ENCODE measurements around the gene ALAS2.

ALAS2 gene

GRCh38 chrX:55026840-55027239 lies 3.9 kb downstream of the ALAS2 start:
- H3K36me3 ChIP-seq (ENCODE audit: insufficient read depth, low read length), result no peaks in the 10 kb centered on the region
- H3K9ac ChIP-seq (ENCODE audit: low read depth, low read length), result no peak overlapping the region
- H3K9me3 ChIP-seq (ENCODE audit: control insufficient read depth, insufficient read depth, low read length), result no peaks in the 10 kb centered on the region
- H3K4me1 ChIP-seq (ENCODE audit: insufficient read depth, low read length), result 0 out of 2 replicates have a peak, but pooled peaks cover 5% of the 10 kb centered on the region

DNA sequence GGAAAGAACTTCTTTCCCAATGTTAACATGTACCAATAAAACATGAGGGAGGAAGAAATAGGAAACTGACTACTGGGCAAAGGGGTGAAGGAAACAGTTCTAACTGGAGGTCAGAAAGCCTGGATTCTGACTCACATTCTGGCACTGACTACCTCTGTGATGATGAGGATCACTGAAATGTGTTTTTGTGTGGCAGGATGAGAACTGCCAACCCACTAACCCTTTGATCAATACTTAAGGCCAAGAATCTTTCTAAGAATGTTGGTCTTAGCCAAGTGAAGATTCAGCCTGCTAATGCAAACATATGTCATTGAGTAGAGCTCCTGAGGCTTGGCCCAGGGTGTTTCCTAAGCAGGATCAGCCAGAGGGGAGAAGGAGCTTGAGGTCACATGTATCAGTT lies 4.6 kb downstream of the ALAS2 start:
- H3K9ac ChIP-seq (ENCODE audit: low read depth, low read length), result no peak overlapping the region
- H3K36me3 ChIP-seq (ENCODE audit: insufficient read depth, low read length), result no peaks in the 10 kb centered on the region
- no peaks in the 10 kb centered on the region for H3K9me3 ChIP-seq (ENCODE audit: control insufficient read depth, insufficient read depth, low read length)
- H3K4me1 ChIP-seq (ENCODE audit: insufficient read depth, low read length), result 0 out of 2 replicates have a peak, but pooled peaks cover 5% of the 10 kb centered on the region

- Histone ChIP-seq H3K9me3 (ENCODE audit: control insufficient read depth, insufficient read depth, low read length) (no peaks in the 10 kb centered on the region), H3K36me3 (ENCODE audit: insufficient read depth, low read length) (no peaks in the 10 kb centered on the region), H3K9ac (ENCODE audit: low read depth, low read length) (no peak overlapping the region), H3K4me1 (ENCODE audit: insufficient read depth, low read length) (no peaks in the 10 kb centered on the region)
Observed at GRCh38 chrX:55014897-55015299, 15.9 kb downstream of the ALAS2 start.

GRCh38 chrX:55011294-55011693 lies 19.5 kb downstream of the ALAS2 start:
- no peaks in the 10 kb centered on the region for H3K9me3 ChIP-seq (ENCODE audit: control insufficient read depth, insufficient read depth, low read length)
- H3K4me1 ChIP-seq (ENCODE audit: insufficient read depth, low read length), result peaks cover 3% of the 10 kb centered on the region; the same call in 1 of the 2 replicates
- no peaks in the 10 kb centered on the region for H3K36me3 ChIP-seq (ENCODE audit: insufficient read depth, low read length)
- H3K9ac ChIP-seq (ENCODE audit: low read depth, low read length), result no peak overlapping the region

DNA sequence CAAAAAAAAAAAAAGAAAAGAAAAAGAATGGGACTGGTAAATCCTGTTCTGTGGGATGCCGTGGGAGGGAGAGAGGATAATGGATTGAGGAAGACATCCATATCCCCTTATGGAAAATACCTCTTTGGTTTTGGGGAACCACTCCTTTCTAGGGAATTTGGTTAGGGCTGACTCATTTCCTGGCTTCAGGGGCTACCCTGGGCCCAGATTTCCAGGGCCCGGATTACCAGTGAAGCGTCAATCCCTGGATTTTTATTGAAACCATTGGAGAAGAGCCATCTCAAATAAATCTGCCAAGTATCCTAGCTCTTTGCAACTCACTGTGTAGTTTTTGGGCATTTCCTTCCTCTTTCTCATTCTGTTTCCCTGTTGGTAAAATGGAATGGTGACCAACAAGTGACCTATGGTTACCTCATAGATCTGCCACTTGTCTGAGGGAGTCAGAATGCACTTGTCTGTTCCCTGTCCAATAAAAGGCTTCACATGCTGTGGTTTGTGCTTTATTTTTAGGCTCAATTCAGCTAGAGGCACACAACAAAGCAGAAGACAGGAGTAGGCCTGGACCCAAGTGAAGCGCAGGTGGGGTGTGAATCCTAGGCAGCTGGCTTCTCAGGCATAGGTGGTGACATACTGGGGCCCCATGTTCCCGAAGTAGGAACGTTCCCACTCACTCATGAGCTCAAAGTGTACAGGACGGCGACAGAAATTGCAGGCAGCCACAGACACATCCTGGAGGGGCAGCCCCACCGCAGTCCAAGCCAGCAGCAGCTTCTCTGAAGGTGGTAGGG lies 22.0 kb downstream of the ALAS2 start:
- no peak overlapping the region for H3K9ac ChIP-seq (ENCODE audit: low read depth, low read length)
- H3K9me3 ChIP-seq (ENCODE audit: control insufficient read depth, insufficient read depth, low read length), result no peaks in the 10 kb centered on the region
- H3K4me1 ChIP-seq (ENCODE audit: insufficient read depth, low read length), result peaks cover 3% of the 10 kb centered on the region; the same call in 1 of the 2 replicates
- peaks cover 6% of the 10 kb centered on the region; the same call in 1 of the 2 replicates for H3K36me3 ChIP-seq (ENCODE audit: insufficient read depth, low read length)

DNA sequence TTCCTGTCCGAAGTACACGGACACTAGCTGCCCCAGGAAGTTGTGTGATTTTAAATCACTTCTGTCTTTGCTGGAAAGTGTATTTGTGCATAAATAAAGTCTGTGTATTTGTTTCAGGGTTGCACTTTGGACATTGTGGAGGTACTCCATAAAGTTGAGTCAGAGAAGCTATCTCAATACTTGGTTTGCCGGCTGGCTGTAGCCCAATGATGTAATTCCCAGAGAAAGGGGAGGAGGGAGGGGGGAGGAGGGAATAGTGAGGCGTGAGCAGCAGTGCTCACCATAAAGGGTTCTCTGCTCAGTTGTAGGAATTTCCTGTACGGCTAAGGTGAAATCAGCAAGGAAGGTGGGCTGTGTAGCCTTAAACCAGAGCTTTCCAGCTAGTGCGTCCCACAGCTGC lies 23.1 kb downstream of the ALAS2 start:
- H3K36me3 ChIP-seq (ENCODE audit: insufficient read depth, low read length), result peaks cover 6% of the 10 kb centered on the region; the same call in 1 of the 2 replicates
- H3K9me3 ChIP-seq (ENCODE audit: control insufficient read depth, insufficient read depth, low read length), result no peaks in the 10 kb centered on the region
- no peak overlapping the region for H3K9ac ChIP-seq (ENCODE audit: low read depth, low read length)
- H3K4me1 ChIP-seq (ENCODE audit: insufficient read depth, low read length), result peaks cover 3% of the 10 kb centered on the region; the same call in 1 of the 2 replicates

DNA sequence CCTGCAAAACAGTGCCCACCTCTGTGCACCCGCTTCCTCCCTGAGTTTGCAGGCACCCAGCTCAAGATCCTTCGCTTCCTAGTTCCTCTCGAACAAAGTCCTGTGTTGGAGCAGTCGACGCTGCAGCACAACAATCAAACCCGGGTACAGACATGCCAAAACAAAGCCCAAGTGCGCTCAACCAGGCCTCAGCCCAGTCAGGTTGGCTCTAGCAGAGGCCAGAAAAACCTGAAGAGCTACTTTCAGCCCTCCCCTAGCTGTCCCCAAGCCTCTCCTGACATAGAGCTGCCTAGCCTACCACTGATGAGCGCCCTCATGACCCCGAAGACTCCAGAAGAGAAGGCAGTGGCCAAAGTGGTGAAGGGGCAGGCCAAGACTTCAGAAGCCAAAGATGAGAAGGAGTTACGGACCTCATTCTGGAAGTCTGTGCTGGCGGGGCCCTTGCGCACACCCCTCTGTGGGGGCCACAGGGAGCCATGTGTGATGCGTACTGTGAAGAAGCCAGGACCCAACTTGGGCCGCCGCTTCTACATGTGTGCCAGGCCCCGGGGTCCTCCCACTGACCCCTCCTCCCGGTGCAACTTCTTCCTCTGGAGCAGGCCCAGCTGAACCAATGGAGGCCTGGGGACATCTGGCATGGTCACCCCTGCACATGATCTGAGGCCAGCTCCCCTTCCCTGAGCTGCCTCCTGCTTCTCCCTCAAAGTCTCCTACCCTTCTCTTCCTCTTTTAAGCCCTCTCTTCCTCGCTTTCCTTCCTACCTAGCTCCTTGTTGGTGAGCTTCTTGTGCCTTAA lies 23.8 kb downstream of the ALAS2 start:
- H3K36me3 ChIP-seq (ENCODE audit: insufficient read depth, low read length), result peaks cover 6% of the 10 kb centered on the region; the same call in 1 of the 2 replicates
- peaks cover 3% of the 10 kb centered on the region; the same call in 1 of the 2 replicates for H3K4me1 ChIP-seq (ENCODE audit: insufficient read depth, low read length)
- no peak overlapping the region for H3K9ac ChIP-seq (ENCODE audit: low read depth, low read length)
- H3K9me3 ChIP-seq (ENCODE audit: control insufficient read depth, insufficient read depth, low read length), result no peaks in the 10 kb centered on the region

GRCh38 chrX:55005256-55005655 lies 25.5 kb downstream of the ALAS2 start:
- Histone ChIP-seq H3K9me3 (ENCODE audit: control insufficient read depth, insufficient read depth, low read length) (no peaks in the 10 kb centered on the region), H3K36me3 (ENCODE audit: insufficient read depth, low read length) (peaks cover 6% of the 10 kb centered on the region; the same call in 1 of the 2 replicates), H3K4me1 (ENCODE audit: insufficient read depth, low read length) (peaks cover 3% of the 10 kb centered on the region; the same call in 1 of the 2 replicates), H3K9ac (ENCODE audit: low read depth, low read length) (no peak overlapping the region)

GRCh38 chrX:55004231-55004630 lies 26.5 kb downstream of the ALAS2 start:
- H3K4me1 ChIP-seq (ENCODE audit: insufficient read depth, low read length), result peaks cover 3% of the 10 kb centered on the region; the same call in 1 of the 2 replicates
- H3K36me3 ChIP-seq (ENCODE audit: insufficient read depth, low read length), result peaks cover 6% of the 10 kb centered on the region; the same call in 1 of the 2 replicates
- no peaks in the 10 kb centered on the region for H3K9me3 ChIP-seq (ENCODE audit: control insufficient read depth, insufficient read depth, low read length)
- H3K9ac ChIP-seq (ENCODE audit: low read depth, low read length), result no peak overlapping the region

GRCh38 chrX:54999717-55000598 lies 30.8 kb downstream of the ALAS2 start, which contains the start of gene APEX2:
Gene APEX2, plus strand, starts transcription at chrX:55000363. Its CDS starts 60 bp downstream, at chrX:55000423.
- Histone ChIP-seq H3K9ac (ENCODE audit: low read depth, low read length) (peak within 1 kb of the TSS; percentile 89), H3K36me3 (ENCODE audit: insufficient read depth, low read length) (peaks cover 6% of the 10 kb centered on the region; the same call in 1 of the 2 replicates), H3K9me3 (ENCODE audit: control insufficient read depth, insufficient read depth, low read length) (no peaks in the 10 kb centered on the region), H3K4me1 (ENCODE audit: insufficient read depth, low read length) (no peaks in the 10 kb centered on the region)

DNA sequence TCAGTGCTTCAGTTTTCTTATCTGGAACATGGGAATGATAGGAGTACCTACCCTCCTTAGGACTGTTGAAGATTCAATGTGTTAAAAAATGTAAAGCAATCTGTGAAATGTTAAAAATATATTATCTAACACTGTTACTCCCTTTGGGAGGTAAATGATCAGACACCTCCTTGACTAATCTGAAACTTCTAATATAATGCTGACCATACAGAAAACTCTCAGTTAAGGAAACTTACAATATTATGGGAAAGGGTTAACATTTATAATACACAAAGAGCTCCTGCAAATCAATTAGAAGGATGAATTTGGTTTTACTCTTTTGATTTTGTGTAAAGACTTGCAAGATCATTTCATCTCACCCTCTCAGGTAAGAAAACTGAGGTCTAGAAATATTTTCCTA lies 35.2 kb downstream of the ALAS2 start:
- Histone ChIP-seq H3K36me3 (ENCODE audit: insufficient read depth, low read length) (no peaks in the 10 kb centered on the region), H3K4me1 (ENCODE audit: insufficient read depth, low read length) (no peaks in the 10 kb centered on the region), H3K9ac (ENCODE audit: low read depth, low read length) (no peak overlapping the region), H3K9me3 (ENCODE audit: control insufficient read depth, insufficient read depth, low read length) (no peaks in the 10 kb centered on the region)

GRCh38 chrX:54994668-54995351 lies 36.0 kb downstream of the ALAS2 start:
- Histone ChIP-seq H3K9ac (ENCODE audit: low read depth, low read length) (no peak overlapping the region), H3K9me3 (ENCODE audit: control insufficient read depth, insufficient read depth, low read length) (no peaks in the 10 kb centered on the region), H3K4me1 (ENCODE audit: insufficient read depth, low read length) (no peaks in the 10 kb centered on the region), H3K36me3 (ENCODE audit: insufficient read depth, low read length) (no peaks in the 10 kb centered on the region)

DNA sequence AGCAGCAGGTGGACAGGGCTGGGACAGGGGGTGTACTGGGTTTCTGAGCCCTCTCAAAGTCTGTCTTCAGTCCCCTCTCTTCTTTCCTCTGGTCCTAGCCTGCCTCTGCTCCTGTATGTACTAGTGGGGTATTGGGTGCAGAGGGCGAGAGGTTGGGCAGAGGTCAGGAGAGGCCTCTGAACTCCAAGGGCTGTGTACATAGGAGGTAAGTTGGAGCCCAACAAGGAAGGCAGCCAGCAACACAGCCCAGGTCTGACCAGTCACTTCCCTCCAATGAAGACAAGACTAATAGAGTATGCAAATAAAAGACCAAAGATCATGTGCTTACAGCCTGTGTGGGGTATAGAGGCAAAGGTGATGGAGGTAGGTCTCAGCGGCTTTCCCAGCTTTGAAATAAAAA lies 36.7 kb downstream of the ALAS2 start, which contains the start of gene PFKFB1:
Gene PFKFB1, minus strand, starts transcription at position 90 of the 400 bp plus-strand sequence. CDS start 181 bp downstream, outside the sequence.
- H3K9ac ChIP-seq (ENCODE audit: low read depth, low read length), result no peak within 1 kb of the TSS
- no peaks in the 10 kb centered on the region for H3K36me3 ChIP-seq (ENCODE audit: insufficient read depth, low read length)
- no peaks in the 10 kb centered on the region for H3K9me3 ChIP-seq (ENCODE audit: control insufficient read depth, insufficient read depth, low read length)
- no peaks in the 10 kb centered on the region for H3K4me1 ChIP-seq (ENCODE audit: insufficient read depth, low read length)
